ENCODE measurements around the gene DOK7.

DOK7 gene

GRCh38 chr4:3464911-3465697 lies 2.0 kb downstream of the DOK7 start:
- TF ChIP-seq Cebpa-rat (IDR thresholded peaks at IDR 0.05), result no peak
- H3K4me2 ChIP-seq, result peak overlapping the region in 8 of 11 experiments; percentile 42 to 82 (median 76); a peak in 13 of 22 replicates
- H3K4me1 ChIP-seq, result peaks cover 21 to 69% (median 55%) of the 10 kb centered on the region in 10 experiments
- H3K36me3 ChIP-seq, result no peaks in the 10 kb centered on the region; a peak in 2 of 22 replicates
- H3K9me3 ChIP-seq (replicated peaks in 1 of 11), result peaks cover 5 to 11% (median 9%) of the 10 kb centered on the region in 11 experiments; a peak in 20 of 22 replicates
- no peak overlapping the region for H3K27ac ChIP-seq
- no peak overlapping the region for H3K9ac ChIP-seq
- H4K20me1 ChIP-seq, result peaks cover 0 to 39% (median 0%) of the 10 kb centered on the region in 11 experiments; a peak in 8 of 22 replicates
- H3K27me3 ChIP-seq, result peaks cover 23 to 50% (median 39%) of the 10 kb centered on the region in 11 experiments
- no peak overlapping the region for H3K4me3 ChIP-seq

GRCh38 chr4:3465698-3466671 lies 2.9 kb downstream of the DOK7 start:
- H3K4me3 ChIP-seq, result no peak overlapping the region
- H3K9me3 ChIP-seq (replicated peaks in 1 of 11), result peaks cover 0 to 2% (median under 1%) of the 10 kb centered on the region in 11 experiments; a peak in 12 of 22 replicates
- no peak overlapping the region for H3K27ac ChIP-seq
- H3K4me1 ChIP-seq, result peaks cover 20 to 63% (median 52%) of the 10 kb centered on the region in 10 experiments
- H3K27me3 ChIP-seq, result peaks cover 23 to 50% (median 39%) of the 10 kb centered on the region in 11 experiments
- no peak for TF ChIP-seq Cebpa-rat (IDR thresholded peaks at IDR 0.05)
- H3K9ac ChIP-seq, result peak overlapping the region in 2 of 11 experiments; percentile 29 to 40; a peak in 1 of 22 replicates
- H4K20me1 ChIP-seq, result peaks cover 0 to 39% (median 0%) of the 10 kb centered on the region in 11 experiments; a peak in 8 of 22 replicates
- H3K4me2 ChIP-seq, result peak overlapping the region in 8 of 11 experiments; percentile 23 to 82 (median 76); a peak in 16 of 22 replicates
- no peaks in the 10 kb centered on the region for H3K36me3 ChIP-seq

GRCh38 chr4:3466691-3467600 lies 3.8 kb downstream of the DOK7 start:
- Histone ChIP-seq H3K9me3 (replicated peaks in 1 of 11) (no peaks in the 10 kb centered on the region), H3K27ac (no peak overlapping the region), H3K4me1 (peaks cover 11 to 55% (median 43%) of the 10 kb centered on the region in 10 experiments), H3K4me2 (peak overlapping the region in 5 of 11 experiments; percentile 42 to 82 (median 78); a peak in 3 of 22 replicates), H3K9ac (no peak overlapping the region), H3K4me3 (no peak overlapping the region), H3K36me3 (no peaks in the 10 kb centered on the region), H4K20me1 (peaks cover 0 to 33% (median 0%) of the 10 kb centered on the region in 11 experiments; a peak in 7 of 22 replicates), H3K27me3 (peaks cover 23 to 48% (median 38%) of the 10 kb centered on the region in 11 experiments)
- TF ChIP-seq Cebpa-rat (IDR thresholded peaks at IDR 0.05), result no peak

- peaks cover 4 to 55% (median 43%) of the 10 kb centered on the region in 10 experiments; a peak in 19 of 20 replicates for H3K4me1 ChIP-seq
- peaks cover 23 to 42% (median 31%) of the 10 kb centered on the region in 11 experiments for H3K27me3 ChIP-seq
- no peak overlapping the region for H3K27ac ChIP-seq
- H4K20me1 ChIP-seq, result peaks cover 0 to 28% (median 0%) of the 10 kb centered on the region in 11 experiments; a peak in 7 of 22 replicates
- no peak overlapping the region for H3K4me2 ChIP-seq
- H3K4me3 ChIP-seq, result no peak overlapping the region
- H3K9me3 ChIP-seq (replicated peaks in 1 of 11), result no peaks in the 10 kb centered on the region
- TF ChIP-seq Cebpa-rat (IDR thresholded peaks at IDR 0.05), result no peak
- no peak overlapping the region for H3K9ac ChIP-seq
- H3K36me3 ChIP-seq, result no peaks in the 10 kb centered on the region
Observed at GRCh38 chr4:3467601-3468031, 4.5 kb downstream of the DOK7 start.

GRCh38 chr4:3468154-3468553 lies 5.0 kb downstream of the DOK7 start:
- no peak for TF ChIP-seq Cebpa-rat (IDR thresholded peaks at IDR 0.05)
- H3K27me3 ChIP-seq, result peaks cover 22 to 36% (median 26%) of the 10 kb centered on the region in 11 experiments
- no peak overlapping the region for H3K4me3 ChIP-seq
- peaks cover 0 to 28% (median 0%) of the 10 kb centered on the region in 11 experiments; a peak in 7 of 22 replicates for H4K20me1 ChIP-seq
- H3K9ac ChIP-seq, result no peak overlapping the region
- H3K9me3 ChIP-seq (replicated peaks in 1 of 11), result no peaks in the 10 kb centered on the region
- no peak overlapping the region for H3K4me2 ChIP-seq
- H3K36me3 ChIP-seq, result no peaks in the 10 kb centered on the region
- H3K27ac ChIP-seq, result no peak overlapping the region
- peaks cover 4 to 55% (median 44%) of the 10 kb centered on the region in 10 experiments; a peak in 17 of 20 replicates for H3K4me1 ChIP-seq

GRCh38 chr4:3468804-3469203 lies 5.7 kb downstream of the DOK7 start:
- Histone ChIP-seq H3K27me3 (peaks cover 18 to 31% (median 22%) of the 10 kb centered on the region in 11 experiments; a peak in 21 of 22 replicates), H3K4me1 (peaks cover 0 to 55% (median 45%) of the 10 kb centered on the region in 10 experiments; a peak in 16 of 20 replicates), H4K20me1 (peaks cover 0 to 32% (median 0%) of the 10 kb centered on the region in 11 experiments; a peak in 6 of 22 replicates), H3K36me3 (no peaks in the 10 kb centered on the region), H3K4me3 (no peak overlapping the region), H3K9me3 (replicated peaks in 1 of 11) (no peaks in the 10 kb centered on the region), H3K27ac (no peak overlapping the region), H3K9ac (no peak overlapping the region), H3K4me2 (no peak overlapping the region)
- TF ChIP-seq Cebpa-rat (IDR thresholded peaks at IDR 0.05), result no peak

GRCh38 chr4:3469386-3470243 lies 6.5 kb downstream of the DOK7 start:
- Histone ChIP-seq H3K36me3 (no peaks in the 10 kb centered on the region), H3K4me2 (no peak overlapping the region), H4K20me1 (peaks cover 0 to 23% (median 0%) of the 10 kb centered on the region in 11 experiments; a peak in 5 of 22 replicates), H3K4me1 (peaks cover 0 to 47% (median 37%) of the 10 kb centered on the region in 10 experiments; a peak in 15 of 20 replicates), H3K9ac (no peak overlapping the region), H3K27ac (no peak overlapping the region), H3K9me3 (replicated peaks in 1 of 11) (no peaks in the 10 kb centered on the region), H3K27me3 (peaks cover 10 to 23% (median 13%) of the 10 kb centered on the region in 11 experiments; a peak in 20 of 22 replicates), H3K4me3 (no peak overlapping the region)
- TF ChIP-seq Cebpa-rat (IDR thresholded peaks at IDR 0.05), result no peak
